Measurements from ENCODE around the gene LYZL4.

Gene LYZL4

DNA sequence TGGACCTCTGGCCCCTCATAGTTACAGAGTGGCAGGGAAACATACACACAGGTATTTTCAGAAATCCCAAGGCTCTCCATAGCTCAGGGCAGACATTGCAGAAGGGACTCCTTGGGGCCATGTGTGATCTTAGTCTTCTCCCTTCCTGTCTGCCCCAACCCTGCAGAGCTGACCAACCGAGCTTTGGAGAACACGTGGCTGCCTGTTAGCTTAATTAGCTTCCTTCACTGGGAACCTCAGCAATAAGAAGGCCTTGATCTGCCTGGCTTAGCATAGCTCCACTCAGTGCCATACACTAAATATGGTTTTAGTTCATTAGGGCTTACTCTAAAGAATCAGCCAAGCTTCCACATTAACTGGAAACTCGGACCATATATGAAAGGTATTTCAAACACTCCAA lies 12.3 kb downstream of the LYZL4 start:
- Histone ChIP-seq H3K9ac (ENCODE audit: low read length) (no peak overlapping the region), H2BK120ac (ENCODE audit: low read depth, low read length) (no peak overlapping the region), H2BK5ac (ENCODE audit: low read length) (no peak overlapping the region), H3K79me2 (ENCODE audit: control insufficient read depth, insufficient read depth, low read length) (no peaks in the 10 kb centered on the region), H2AK5ac (ENCODE audit: low read length) (no peak overlapping the region), H3K4me2 (ENCODE audit: low read length) (no peak overlapping the region), H2BK15ac (replicated peaks; ENCODE audit: low read depth) (no peak overlapping the region), H4K8ac (ENCODE audit: low read depth, low read length) (no peak overlapping the region), H3K4ac (ENCODE audit: low read depth, low read length) (no peak overlapping the region), H3K23ac (ENCODE audit: low read length) (no peak overlapping the region), H3K36me3 (ENCODE audit: control insufficient read depth, insufficient read depth, low read length) (no peaks in the 10 kb centered on the region), H4K5ac (ENCODE audit: low read length) (no peak overlapping the region), H3K56ac (ENCODE audit: low read length) (no peak overlapping the region), H3K27me3 (ENCODE audit: insufficient read depth, low read length, poor library complexity) (no peaks in the 10 kb centered on the region), H3K4me3 (ENCODE audit: low read length) (no peak overlapping the region), H3K79me1 (ENCODE audit: low read length) (no peaks in the 10 kb centered on the region), H3K4me1 (ENCODE audit: control insufficient read depth, low read depth, low read length) (no peaks in the 10 kb centered on the region), H3K27ac (ENCODE audit: low read depth, low read length) (no peak overlapping the region), H3K18ac (ENCODE audit: low read length) (no peak overlapping the region)
- no CpG with 5 or more reads among the region's 3 CpGs for WGBS (ENCODE audit: extremely low coverage, insufficient coverage, low lambda C conversion rate)
- no peak for DNase-seq

DNA sequence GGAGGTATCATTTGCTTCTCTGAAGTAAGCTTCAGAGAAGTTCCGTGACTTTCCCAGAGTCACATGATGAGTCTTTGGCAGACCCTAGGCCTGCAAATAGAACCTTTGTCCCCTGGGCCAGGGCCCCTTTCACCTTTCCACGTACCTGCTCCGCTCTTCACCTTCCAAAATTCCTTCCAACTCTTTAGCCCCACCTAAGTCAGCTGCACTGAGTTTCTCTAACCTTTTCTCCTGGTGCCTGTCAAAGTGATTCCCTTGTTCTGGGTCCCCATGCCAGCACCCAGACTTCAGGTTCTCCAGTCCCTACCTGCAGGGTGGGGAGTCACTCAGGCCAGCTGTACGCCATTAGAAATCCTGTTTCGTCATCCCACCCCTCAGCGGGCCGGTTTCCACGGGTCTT lies 12.8 kb downstream of the LYZL4 start:
- WGBS (ENCODE audit: extremely low coverage, insufficient coverage, low lambda C conversion rate): no CpG with 5 or more reads among the region's 8 CpGs
- no peak overlapping the region for H3K23ac ChIP-seq (ENCODE audit: low read length)
- no peak overlapping the region for H3K4ac ChIP-seq (ENCODE audit: low read depth, low read length)
- no peak overlapping the region for H2BK120ac ChIP-seq (ENCODE audit: low read depth, low read length)
- no peak overlapping the region for H3K4me2 ChIP-seq (ENCODE audit: low read length)
- H3K79me1 ChIP-seq (ENCODE audit: low read length): no peaks in the 10 kb centered on the region
- DNase-seq: no peak
- no peak overlapping the region for H2AK5ac ChIP-seq (ENCODE audit: low read length)
- no peak overlapping the region for H3K4me3 ChIP-seq (ENCODE audit: low read length)
- H3K27ac ChIP-seq (ENCODE audit: low read depth, low read length): no peak overlapping the region
- no peak overlapping the region for H4K5ac ChIP-seq (ENCODE audit: low read length)
- H3K18ac ChIP-seq (ENCODE audit: low read length): no peak overlapping the region
- H3K79me2 ChIP-seq (ENCODE audit: control insufficient read depth, insufficient read depth, low read length): no peaks in the 10 kb centered on the region
- no peaks in the 10 kb centered on the region for H3K27me3 ChIP-seq (ENCODE audit: insufficient read depth, low read length, poor library complexity)
- H3K4me1 ChIP-seq (ENCODE audit: control insufficient read depth, low read depth, low read length): no peaks in the 10 kb centered on the region
- H3K9ac ChIP-seq (ENCODE audit: low read length): no peak overlapping the region
- H3K56ac ChIP-seq (ENCODE audit: low read length): no peak overlapping the region
- H3K36me3 ChIP-seq (ENCODE audit: control insufficient read depth, insufficient read depth, low read length): no peaks in the 10 kb centered on the region
- no peak overlapping the region for H4K8ac ChIP-seq (ENCODE audit: low read depth, low read length)
- H2BK15ac ChIP-seq (replicated peaks; ENCODE audit: low read depth): no peak overlapping the region
- no peak overlapping the region for H2BK5ac ChIP-seq (ENCODE audit: low read length)

DNA sequence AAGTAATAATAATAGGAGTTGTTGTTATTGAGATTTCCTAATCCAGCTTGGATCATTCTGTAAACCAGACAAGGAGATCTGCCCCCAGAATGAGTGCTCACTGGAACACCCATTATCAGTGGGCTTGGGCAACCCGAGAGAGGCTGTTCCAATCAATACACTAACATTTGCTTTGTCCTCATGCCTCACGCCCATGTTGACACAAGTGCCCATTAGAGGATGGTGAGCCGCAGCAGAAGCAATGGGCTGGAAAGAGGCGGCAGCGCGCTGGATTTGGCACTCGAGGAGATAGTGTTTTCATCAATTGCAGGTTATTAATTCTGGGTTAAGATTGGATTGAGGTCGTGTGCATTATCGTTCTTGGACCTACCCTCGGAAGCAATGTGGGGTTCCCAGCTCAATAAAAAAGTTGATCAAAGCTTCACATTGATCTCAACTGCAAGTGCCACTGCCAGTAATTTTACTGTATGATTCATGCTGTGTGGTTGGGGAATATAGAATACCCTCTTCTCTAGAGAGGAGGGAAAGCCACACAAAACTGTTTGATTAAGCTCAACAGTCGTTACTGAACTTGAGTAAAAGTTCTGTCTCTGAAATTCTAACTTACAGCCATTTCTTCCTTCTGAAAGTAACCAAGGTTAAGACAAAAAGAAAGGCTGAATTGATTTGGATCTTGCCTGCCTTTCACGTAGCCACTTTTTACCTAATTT lies 15.7 kb downstream of the LYZL4 start:
- Histone ChIP-seq H3K18ac (ENCODE audit: low read length) (no peak overlapping the region), H3K4me1 (ENCODE audit: control insufficient read depth, low read depth, low read length) (no peaks in the 10 kb centered on the region), H3K27ac (ENCODE audit: low read depth, low read length) (no peak overlapping the region), H3K36me3 (ENCODE audit: control insufficient read depth, insufficient read depth, low read length) (no peaks in the 10 kb centered on the region), H2AK5ac (ENCODE audit: low read length) (no peak overlapping the region), H2BK5ac (ENCODE audit: low read length) (no peak overlapping the region), H2BK120ac (ENCODE audit: low read depth, low read length) (no peak overlapping the region), H3K4ac (ENCODE audit: low read depth, low read length) (no peak overlapping the region), H3K9ac (ENCODE audit: low read length) (no peak overlapping the region), H3K4me2 (ENCODE audit: low read length) (no peak overlapping the region), H3K4me3 (ENCODE audit: low read length) (no peak overlapping the region), H4K5ac (ENCODE audit: low read length) (no peak overlapping the region), H3K23ac (ENCODE audit: low read length) (no peak overlapping the region), H3K79me2 (ENCODE audit: control insufficient read depth, insufficient read depth, low read length) (no peaks in the 10 kb centered on the region), H3K27me3 (ENCODE audit: insufficient read depth, low read length, poor library complexity) (no peaks in the 10 kb centered on the region), H2BK15ac (replicated peaks; ENCODE audit: low read depth) (no peak overlapping the region), H3K79me1 (ENCODE audit: low read length) (no peaks in the 10 kb centered on the region), H4K8ac (ENCODE audit: low read depth, low read length) (no peak overlapping the region), H3K56ac (ENCODE audit: low read length) (no peak overlapping the region)
- no CpG with 5 or more reads among the region's 12 CpGs for WGBS (ENCODE audit: extremely low coverage, insufficient coverage, low lambda C conversion rate)
- DNase-seq: no peak

DNA sequence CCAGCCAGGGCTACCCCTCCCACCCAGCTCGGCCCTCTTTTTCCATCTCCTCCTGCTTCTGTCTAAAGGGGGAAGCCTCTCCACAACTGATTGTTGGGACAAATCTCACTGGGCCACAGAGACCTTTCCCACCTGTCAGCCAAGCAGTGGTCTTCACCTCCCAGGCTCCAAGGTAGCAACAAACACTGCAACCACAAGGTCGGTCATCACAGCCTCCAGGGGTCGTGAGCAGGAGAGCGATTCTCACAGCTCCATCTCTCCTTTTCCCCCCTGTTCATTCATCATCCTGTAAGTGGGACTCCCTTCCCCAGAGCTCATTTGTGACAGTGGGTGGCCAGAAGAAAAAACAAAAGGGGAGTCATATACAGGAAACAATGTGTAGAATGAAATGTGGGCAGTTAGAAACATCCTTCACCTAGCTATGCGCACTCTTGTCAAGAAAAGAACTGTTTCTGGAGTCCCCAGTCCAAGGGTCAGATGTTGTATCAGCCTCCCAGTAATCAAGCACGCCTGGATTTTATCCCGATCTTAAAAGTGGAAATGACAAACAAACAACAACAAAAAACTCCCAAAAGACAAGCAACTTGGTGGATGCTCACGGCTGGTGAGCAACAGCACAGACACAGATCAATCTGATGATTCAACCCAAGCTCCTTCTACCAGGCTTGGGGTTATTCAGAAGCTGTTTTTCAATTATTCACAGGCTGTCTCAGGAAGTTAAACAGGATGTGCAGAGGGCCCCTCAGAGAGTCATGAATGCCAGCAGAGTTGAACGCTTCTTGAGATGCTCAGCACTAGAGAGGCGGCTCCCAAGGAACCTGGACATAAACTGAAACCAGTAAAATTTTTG lies 22.4 kb downstream of the LYZL4 start:
- H2BK15ac ChIP-seq (replicated peaks; ENCODE audit: low read depth): no peak overlapping the region
- DNase-seq: no peak
- no peaks in the 10 kb centered on the region for H3K79me2 ChIP-seq (ENCODE audit: control insufficient read depth, insufficient read depth, low read length)
- no CpG with 5 or more reads among the region's 10 CpGs for WGBS (ENCODE audit: extremely low coverage, insufficient coverage, low lambda C conversion rate)
- H3K4me1 ChIP-seq (ENCODE audit: control insufficient read depth, low read depth, low read length): no peaks in the 10 kb centered on the region
- no peak overlapping the region for H3K23ac ChIP-seq (ENCODE audit: low read length)
- H3K56ac ChIP-seq (ENCODE audit: low read length): no peak overlapping the region
- H3K9ac ChIP-seq (ENCODE audit: low read length): no peak overlapping the region
- H3K4me3 ChIP-seq (ENCODE audit: low read length): no peak overlapping the region
- H3K4ac ChIP-seq (ENCODE audit: low read depth, low read length): no peak overlapping the region
- H3K79me1 ChIP-seq (ENCODE audit: low read length): no peaks in the 10 kb centered on the region
- no peaks in the 10 kb centered on the region for H3K36me3 ChIP-seq (ENCODE audit: control insufficient read depth, insufficient read depth, low read length)
- no peaks in the 10 kb centered on the region for H3K27me3 ChIP-seq (ENCODE audit: insufficient read depth, low read length, poor library complexity)
- H2AK5ac ChIP-seq (ENCODE audit: low read length): no peak overlapping the region
- H2BK5ac ChIP-seq (ENCODE audit: low read length): no peak overlapping the region
- H4K8ac ChIP-seq (ENCODE audit: low read depth, low read length): no peak overlapping the region
- no peak overlapping the region for H3K18ac ChIP-seq (ENCODE audit: low read length)
- H4K5ac ChIP-seq (ENCODE audit: low read length): no peak overlapping the region
- H3K4me2 ChIP-seq (ENCODE audit: low read length): no peak overlapping the region
- H2BK120ac ChIP-seq (ENCODE audit: low read depth, low read length): no peak overlapping the region
- no peak overlapping the region for H3K27ac ChIP-seq (ENCODE audit: low read depth, low read length)

DNA sequence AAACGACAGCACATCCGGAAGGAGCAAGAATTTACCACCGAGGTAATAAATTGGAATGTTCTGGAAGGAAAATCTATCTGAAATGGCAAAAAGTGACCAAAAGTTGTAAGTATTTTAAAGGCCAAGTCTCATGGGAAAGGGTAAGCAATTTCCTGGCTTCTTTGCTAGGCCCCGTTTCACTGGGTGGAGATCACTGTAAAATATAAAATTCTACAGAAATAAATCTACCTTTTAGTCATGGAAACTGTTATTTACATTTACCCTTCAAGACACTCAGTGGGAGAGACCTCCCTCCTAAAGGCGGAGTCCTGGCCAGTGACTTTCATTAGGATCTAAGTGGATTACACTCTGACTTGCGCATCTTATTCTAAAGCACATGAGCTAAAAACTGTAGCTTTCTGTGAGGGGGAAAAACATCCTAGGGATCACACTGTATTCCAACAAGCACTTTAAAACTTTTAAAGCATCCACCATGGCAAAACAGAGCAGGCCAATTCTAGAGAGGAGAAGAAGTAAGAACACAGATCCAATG lies 28.8 kb downstream of the LYZL4 start:
- Histone ChIP-seq H2AK5ac (ENCODE audit: low read length) (no peak overlapping the region), H3K4me3 (ENCODE audit: low read length) (no peak overlapping the region)
- no CpG with 5 or more reads among the region's 6 CpGs for WGBS (ENCODE audit: extremely low coverage, insufficient coverage, low lambda C conversion rate)

More for the DNA sequence above, 28.8 kb downstream of the LYZL4 start:
- H3K79me2 ChIP-seq (ENCODE audit: control insufficient read depth, insufficient read depth, low read length): no peaks in the 10 kb centered on the region
- no peak overlapping the region for H2BK120ac ChIP-seq (ENCODE audit: low read depth, low read length)
- H3K56ac ChIP-seq (ENCODE audit: low read length): no peak overlapping the region
- H2BK15ac ChIP-seq (replicated peaks; ENCODE audit: low read depth): no peak overlapping the region
- H4K5ac ChIP-seq (ENCODE audit: low read length): no peak overlapping the region
- H3K4me1 ChIP-seq (ENCODE audit: control insufficient read depth, low read depth, low read length): no peaks in the 10 kb centered on the region
- no peak overlapping the region for H3K23ac ChIP-seq (ENCODE audit: low read length)
- H3K27ac ChIP-seq (ENCODE audit: low read depth, low read length): no peak overlapping the region
- no peak for DNase-seq
- no peak overlapping the region for H3K9ac ChIP-seq (ENCODE audit: low read length)
- H3K36me3 ChIP-seq (ENCODE audit: control insufficient read depth, insufficient read depth, low read length): no peaks in the 10 kb centered on the region
- no peak overlapping the region for H4K8ac ChIP-seq (ENCODE audit: low read depth, low read length)
- no peaks in the 10 kb centered on the region for H3K79me1 ChIP-seq (ENCODE audit: low read length)
- H3K18ac ChIP-seq (ENCODE audit: low read length): no peak overlapping the region
- no peak overlapping the region for H3K4me2 ChIP-seq (ENCODE audit: low read length)
- no peak overlapping the region for H3K4ac ChIP-seq (ENCODE audit: low read depth, low read length)
- H3K27me3 ChIP-seq (ENCODE audit: insufficient read depth, low read length, poor library complexity): no peaks in the 10 kb centered on the region
- no peak overlapping the region for H2BK5ac ChIP-seq (ENCODE audit: low read length)
